AG08396 (cell line): ENCODE measurements around the gene EEF1G.
"Not testable (repeated sequence)": the region's sequence is repeated elsewhere in the genome, so short reads cannot be mapped to it uniquely, and the experiment has no call there.

Experiments
- DNase-seq: peaks from one replicate; pipeline ENCODE4 v3.0.0; 2012; ENCODE audit warnings: low spot score, mixed read lengths

The EEF1G gene

GRCh38 chr11:62577046-62577714 lies 3.5 kb upstream of the EEF1G start:
- DNase-seq = no peak

DNA sequence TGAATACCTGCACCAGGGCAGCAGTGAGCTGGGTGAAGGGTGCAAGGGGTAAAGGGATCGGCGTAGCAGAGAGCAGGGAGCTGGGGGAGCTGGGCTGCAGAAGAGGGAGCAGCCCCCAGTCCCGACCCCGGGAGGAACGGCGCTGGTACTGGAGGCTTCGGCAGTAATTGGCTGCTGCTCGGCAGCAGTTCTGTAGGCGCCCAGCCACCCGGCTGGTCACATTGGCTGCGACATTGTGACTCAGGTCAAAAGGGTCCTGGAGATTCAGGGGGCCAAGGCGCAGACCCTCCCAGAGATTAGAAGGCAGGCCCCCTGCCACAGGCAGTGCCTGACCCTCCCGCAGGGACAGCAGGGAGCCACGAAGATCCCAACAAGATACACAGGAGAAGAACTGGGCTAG lies 2.1 kb upstream of the EEF1G start:
- no peak for DNase-seq

GRCh38 chr11:62575156-62575555 lies 1.5 kb upstream of the EEF1G start:
- DNase-seq = no peak

- peak; percentile 36 for DNase-seq
Measured at GRCh38 chr11:62574363-62575071, 826 bp upstream of the EEF1G start.

GRCh38 chr11:62573006-62573591 lies 592 bp downstream of the EEF1G start:
- no peak for DNase-seq

GRCh38 chr11:62572431-62572830 lies 1.3 kb downstream of the EEF1G start:
- DNase-seq = no peak

DNA sequence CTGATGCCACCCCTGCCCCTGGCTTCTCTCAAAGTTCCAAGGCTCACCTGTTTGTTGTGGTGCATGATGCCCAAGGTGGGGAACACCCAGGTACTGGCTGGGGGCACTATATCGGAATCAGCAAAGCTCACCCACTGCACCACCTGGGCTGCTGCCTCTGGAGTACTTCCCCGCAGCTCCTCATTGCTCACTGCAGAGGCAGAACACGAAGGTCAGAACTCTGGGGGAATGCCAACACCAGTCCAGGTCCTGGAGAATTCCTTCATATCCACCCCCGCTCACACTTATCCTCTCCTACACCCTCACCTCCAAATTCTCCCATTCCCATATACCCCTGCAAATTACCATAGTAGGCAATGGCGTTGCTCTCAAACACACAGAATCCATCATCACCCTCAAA lies 2.2 kb downstream of the EEF1G start:
- not testable (repeated sequence) for DNase-seq

DNA sequence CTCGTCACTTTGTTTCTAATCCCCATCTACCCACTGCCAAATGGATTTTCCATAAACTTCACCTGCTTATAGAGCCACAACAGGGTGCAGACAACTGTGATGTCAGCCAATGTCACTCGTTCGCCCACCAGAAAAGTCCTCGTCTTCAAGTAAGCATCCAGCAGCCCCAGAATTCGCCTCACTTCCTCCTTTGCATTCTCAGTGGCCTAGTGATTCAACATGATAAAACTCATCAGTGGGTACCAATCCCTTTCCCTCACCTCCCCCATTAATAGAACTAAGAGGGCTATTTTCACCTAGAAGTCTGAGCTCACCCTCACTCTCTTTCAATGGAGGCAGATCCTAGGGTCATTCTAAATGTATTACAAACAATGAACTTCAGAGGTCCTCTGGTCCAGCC lies 2.8 kb downstream of the EEF1G start:
- not testable (repeated sequence) for DNase-seq

GRCh38 chr11:62569611-62570010 lies 4.1 kb downstream of the EEF1G start:
- no peak for DNase-seq

- DNase-seq = no peak
Measured at GRCh38 chr11:62567018-62567633, 6.6 kb downstream of the EEF1G start.

DNA sequence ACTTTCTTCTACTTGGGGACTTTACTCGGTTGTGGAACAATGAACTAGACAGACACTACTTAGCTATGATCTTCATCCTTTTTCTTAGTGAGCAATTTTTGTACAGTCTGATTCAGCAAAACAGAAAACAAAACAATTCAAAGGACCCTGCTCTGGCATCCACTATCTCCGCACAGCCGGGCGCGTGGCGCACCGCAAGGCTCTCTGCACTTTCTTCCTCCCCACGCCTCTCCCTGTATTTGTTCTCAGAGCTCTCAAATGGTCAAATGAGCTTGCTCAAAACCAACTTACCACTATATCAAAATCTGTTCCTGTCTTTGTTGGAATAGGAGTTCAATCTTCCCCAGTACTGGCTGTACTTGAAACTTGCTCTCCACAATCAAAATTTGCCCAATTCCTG lies 7.4 kb downstream of the EEF1G start:
- no peak for DNase-seq

DNA sequence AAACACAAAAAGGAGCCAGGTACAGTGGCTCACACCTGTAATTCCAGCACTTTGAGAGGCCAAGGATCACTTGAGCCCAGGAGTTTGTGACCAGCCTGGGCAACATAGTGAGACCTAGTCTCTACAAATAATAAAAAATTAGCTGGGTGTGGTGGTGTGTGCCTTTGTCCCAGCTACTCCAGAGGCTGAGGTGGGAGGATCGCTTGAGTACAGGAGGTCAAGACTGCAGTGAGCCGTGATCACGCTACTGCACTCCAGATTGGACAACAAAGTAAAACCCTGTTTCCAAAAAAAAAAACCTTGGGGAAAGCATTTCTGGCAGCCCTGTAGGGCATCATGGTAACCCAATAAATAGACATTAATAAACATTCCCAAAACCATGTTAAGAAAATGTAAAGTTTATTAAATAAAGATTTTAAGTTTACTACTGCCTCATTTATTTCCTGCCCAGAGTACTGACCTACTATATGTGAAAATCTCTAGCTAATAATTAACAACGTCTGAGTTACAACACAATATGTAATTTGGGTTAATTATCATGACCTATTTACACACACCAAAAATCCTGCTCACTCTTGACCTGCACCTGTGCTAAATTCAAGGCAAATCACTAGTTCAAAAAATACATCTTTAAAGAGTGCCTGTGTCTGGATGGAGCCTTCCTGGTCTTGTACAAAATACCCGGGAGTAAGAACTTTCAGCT lies 8.4 kb downstream of the EEF1G start:
- no peak for DNase-seq

DNA sequence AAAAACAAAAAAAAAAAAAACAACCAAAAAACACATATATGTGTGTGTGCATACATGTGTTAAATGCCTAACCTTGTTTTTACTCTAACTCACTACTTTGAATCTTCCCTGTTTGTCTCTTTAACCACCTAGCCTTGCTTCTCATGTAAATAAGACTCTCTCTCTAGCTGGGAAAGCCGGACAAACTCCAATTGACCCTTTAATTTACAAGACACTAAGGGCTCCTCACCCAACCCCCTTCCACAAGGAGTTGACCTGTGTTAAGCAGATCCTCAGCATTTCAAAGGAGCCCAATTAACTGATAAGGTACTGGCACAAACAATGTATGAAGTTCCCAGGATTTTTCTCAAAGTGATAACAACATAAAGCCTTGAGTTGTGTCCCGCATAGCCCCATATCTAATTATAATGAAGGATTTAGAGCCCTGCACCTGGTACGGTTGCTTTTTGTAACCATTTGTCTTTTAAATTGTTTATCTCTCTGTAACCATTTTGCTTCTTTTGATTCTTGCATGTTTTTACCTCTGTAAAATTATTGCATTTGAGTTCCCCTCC lies 11.9 kb downstream of the EEF1G start:
- DNase-seq = not testable (repeated sequence)

DNA sequence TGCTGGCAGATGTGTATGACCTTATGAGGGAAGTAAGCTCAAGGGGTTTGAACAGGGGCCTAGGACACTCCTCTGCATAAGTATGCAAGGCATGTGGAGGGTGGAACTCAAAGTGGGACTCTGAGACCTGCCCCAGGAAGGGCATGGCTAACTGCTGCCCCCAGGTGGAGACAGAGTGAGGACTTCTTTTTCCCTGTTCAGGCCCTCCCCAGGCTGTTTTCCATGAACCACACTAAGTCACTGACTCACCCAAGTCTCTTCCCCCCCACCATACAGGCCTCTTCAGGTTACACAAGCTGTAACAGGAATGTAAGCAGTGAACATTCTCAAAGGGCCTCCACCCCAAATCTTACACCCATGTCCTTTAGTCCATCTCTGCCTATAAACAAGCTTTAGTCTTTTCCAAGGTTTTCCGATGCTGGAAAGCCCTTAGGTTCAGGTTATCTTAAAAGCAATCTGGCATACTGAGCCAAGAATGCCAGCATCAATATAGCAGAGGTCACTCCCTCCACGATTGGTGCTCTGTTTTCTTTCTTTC lies 13.1 kb downstream of the EEF1G start:
- peak; percentile 84 for DNase-seq

GRCh38 chr11:62559626-62560025 lies 14.1 kb downstream of the EEF1G start:
- not testable (repeated sequence) for DNase-seq

GRCh38 chr11:62559204-62559603 lies 14.5 kb downstream of the EEF1G start:
- DNase-seq = no peak

DNA sequence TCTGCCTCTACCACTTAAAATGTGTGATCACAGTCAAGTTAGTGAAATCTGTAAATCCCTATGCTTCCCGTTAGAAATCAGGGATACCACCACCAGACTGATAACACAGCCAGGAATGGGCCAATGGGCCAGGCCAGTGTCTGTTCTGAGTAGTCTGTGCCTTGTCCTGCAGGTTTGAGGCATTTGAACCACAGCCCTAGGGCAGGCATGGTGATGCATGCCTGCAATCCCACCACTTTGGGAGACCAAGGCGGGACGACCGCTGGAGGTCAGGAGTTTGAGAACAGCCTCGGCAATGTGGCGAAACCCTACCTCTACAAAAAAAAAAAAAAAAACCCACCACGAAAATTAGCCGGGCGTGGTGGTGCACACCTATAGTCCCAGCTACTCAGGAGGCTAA lies 15.0 kb downstream of the EEF1G start:
- DNase-seq = no peak

GRCh38 chr11:62556875-62557631 lies 16.6 kb downstream of the EEF1G start:
- no peak for DNase-seq

- DNase-seq = peak; percentile 95
Measured at GRCh38 chr11:62556108-62556874, 17.4 kb downstream of the EEF1G start.

DNA sequence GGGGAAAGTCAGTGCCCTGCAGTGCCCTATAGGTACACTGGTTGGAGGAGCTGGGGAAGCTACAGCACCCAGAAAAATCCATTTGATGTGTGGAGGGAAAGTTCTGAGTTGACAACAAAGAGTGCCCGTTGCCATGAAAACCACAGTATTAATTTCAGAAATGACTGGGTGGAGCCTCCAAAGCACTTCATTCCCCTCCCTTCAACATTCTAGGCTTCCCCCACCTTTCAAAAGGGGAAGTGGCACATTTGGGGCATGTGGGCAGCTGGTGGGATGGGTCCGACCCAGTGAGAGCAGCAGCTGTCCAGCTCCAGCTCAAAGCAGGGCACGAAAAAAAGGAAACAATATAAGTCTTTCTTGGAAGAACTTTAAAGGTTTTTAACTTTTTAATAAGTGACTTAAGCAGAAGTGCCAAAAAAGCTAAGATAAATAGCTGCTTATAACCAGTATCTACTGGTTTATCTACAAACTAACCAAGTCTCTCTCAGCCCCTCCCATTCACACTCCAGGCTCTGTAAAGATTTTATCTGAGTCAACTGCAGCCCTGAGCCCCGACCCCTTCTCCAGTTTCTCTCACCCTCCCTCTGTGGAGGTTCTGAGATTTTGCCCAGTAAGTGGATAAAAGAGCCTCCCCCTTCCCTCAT lies 18.1 kb downstream of the EEF1G start:
- no peak for DNase-seq
